Large intestine (tissue), 3 donors: Measurements from ENCODE around the gene ARHGAP26. TPM values are rescaled to one million over a fixed set of nuclear protein-coding genes. Genes with fewer than 3 reads are reported as not detected.

Experiments used
- DNase-seq, 2 donors: peaks; one replicate each; pipeline versions ENCODE4 v3.0.0 to v3.0.0-alpha.2; 2013
- H3K27ac ChIP-seq: one replicate; pipeline ENCODE4 v1.5.1; 2013; ENCODE audit warnings: low read length
- H3K27me3 ChIP-seq: 2 replicates; pipeline ENCODE4 v1.6.1; 2013; ENCODE audit warnings: low read length; ENCODE audit not compliant: control insufficient read depth, insufficient read depth
- H3K36me3 ChIP-seq: 2 replicates; pipeline ENCODE4 v1.6.1; 2013; ENCODE audit warnings: low read length; ENCODE audit not compliant: control insufficient read depth, insufficient read depth
- H3K4me1 ChIP-seq: one replicate; pipeline ENCODE4 v1.6.1; 2013; ENCODE audit warnings: low read length; ENCODE audit not compliant: control insufficient read depth, insufficient read depth
- H3K4me3 ChIP-seq: one replicate; pipeline ENCODE4 v1.5.1; 2013; ENCODE audit warnings: low read length
- H3K9me3 ChIP-seq: one replicate; pipeline ENCODE4 v1.6.1; 2013; ENCODE audit warnings: mild to moderate bottlenecking, low read depth, low read length, moderate library complexity; ENCODE audit not compliant: control insufficient read depth
- WGBS: methylation state at CpG from one replicate; pipeline ENCODE4 v1.1.5; 2013; ENCODE audit warnings: low lambda C conversion rate; ENCODE audit not compliant: insufficient coverage; 5-methylcytosine and 5-hydroxymethylcytosine counted together
- polyA plus RNA-seq: library from polyadenylated mRNA; unstranded; fragments of 120-200 nt; gene quantifications from one replicate; pipeline ENCODE4 v1.2.1, GENCODE V29; 2013

The ARHGAP26 gene
- polyA plus RNA-seq, 1 donor: 31.8 TPM

- Histone ChIP-seq H3K9me3 (no peaks in the 10 kb centered on the region), H3K27ac (no peak overlapping the region), H3K27me3 (no peaks in the 10 kb centered on the region), H3K4me3 (no peak overlapping the region), H3K4me1 (peaks cover 11% of the 10 kb centered on the region), H3K36me3 (peaks cover 41% of the 10 kb centered on the region)
- DNase-seq: peak in 1 of 2 donors; percentile 37
- WGBS: no CpG with 5 or more reads among the region's 3 CpGs
Measured at GRCh38 chr5:142901476-142902185, 131.5 kb downstream of the ARHGAP26 start.

GRCh38 chr5:142902186-142902965 is 132.2 kb downstream of the ARHGAP26 start:
- Histone ChIP-seq H3K36me3 (peaks cover 44% of the 10 kb centered on the region), H3K27me3 (no peaks in the 10 kb centered on the region), H3K27ac (no peak overlapping the region), H3K9me3 (no peaks in the 10 kb centered on the region), H3K4me1 (peaks cover 11% of the 10 kb centered on the region), H3K4me3 (no peak overlapping the region)
- WGBS: no CpG with 5 or more reads among the region's 10 CpGs
- DNase-seq: no peak

GRCh38 chr5:142904416-142904815 is 134.2 kb downstream of the ARHGAP26 start:
- Histone ChIP-seq H3K27ac (no peak overlapping the region), H3K4me1 (peaks cover 11% of the 10 kb centered on the region), H3K4me3 (no peak overlapping the region), H3K9me3 (no peaks in the 10 kb centered on the region), H3K36me3 (peaks cover 56% of the 10 kb centered on the region), H3K27me3 (no peaks in the 10 kb centered on the region)
- DNase-seq: no peak
- WGBS: no CpG with 5 or more reads among the region's 4 CpGs

- peaks cover 56% of the 10 kb centered on the region for H3K36me3 ChIP-seq
- H3K4me3 ChIP-seq: no peak overlapping the region
- H3K9me3 ChIP-seq: no peaks in the 10 kb centered on the region
- WGBS: 100% methylated on average over 2 of the region's 2 CpGs
- H3K4me1 ChIP-seq: peaks cover 11% of the 10 kb centered on the region
- H3K27ac ChIP-seq: no peak overlapping the region
- no peaks in the 10 kb centered on the region for H3K27me3 ChIP-seq
- DNase-seq: no peak
Measured at GRCh38 chr5:142905348-142905747, 135.2 kb downstream of the ARHGAP26 start.

- Histone ChIP-seq H3K9me3 (no peaks in the 10 kb centered on the region), H3K27me3 (no peaks in the 10 kb centered on the region), H3K4me1 (peaks cover 9% of the 10 kb centered on the region), H3K36me3 (peaks cover 60% of the 10 kb centered on the region), H3K4me3 (no peak overlapping the region), H3K27ac (no peak overlapping the region)
- WGBS: no CpG with 5 or more reads among the region's 7 CpGs
- peak in 1 of 2 donors; percentile 29 for DNase-seq
Measured at GRCh38 chr5:142906863-142907671, 136.9 kb downstream of the ARHGAP26 start.

GRCh38 chr5:142908659-142909058 is 138.5 kb downstream of the ARHGAP26 start:
- Histone ChIP-seq H3K36me3 (peaks cover 51% of the 10 kb centered on the region), H3K27me3 (no peaks in the 10 kb centered on the region), H3K9me3 (no peaks in the 10 kb centered on the region), H3K4me3 (no peak overlapping the region), H3K4me1 (peaks cover 6% of the 10 kb centered on the region), H3K27ac (no peak overlapping the region)
- no peak for DNase-seq
- no CpG with 5 or more reads among the region's 3 CpGs for WGBS

GRCh38 chr5:142910128-142910527 is 140.0 kb downstream of the ARHGAP26 start:
- 100% methylated on average over 2 of the region's 6 CpGs for WGBS
- Histone ChIP-seq H3K27ac (no peak overlapping the region), H3K36me3 (peaks cover 50% of the 10 kb centered on the region)

GRCh38 chr5:142911170-142911569 is 141.0 kb downstream of the ARHGAP26 start:
- DNase-seq: peak in 1 of 2 donors; percentile 39
- H3K4me3 ChIP-seq: no peak overlapping the region
- WGBS: 60% methylated on average over 1 of the region's 3 CpGs
- peaks cover 48% of the 10 kb centered on the region for H3K36me3 ChIP-seq
- peaks cover 6% of the 10 kb centered on the region for H3K4me1 ChIP-seq
- no peaks in the 10 kb centered on the region for H3K9me3 ChIP-seq
- no peak overlapping the region for H3K27ac ChIP-seq
- no peaks in the 10 kb centered on the region for H3K27me3 ChIP-seq

More at GRCh38 chr5:142910128-142910527, 140.0 kb downstream of the ARHGAP26 start:
- Histone ChIP-seq H3K9me3 (no peaks in the 10 kb centered on the region), H3K4me1 (peaks cover 6% of the 10 kb centered on the region), H3K27me3 (no peaks in the 10 kb centered on the region), H3K4me3 (no peak overlapping the region)
- DNase-seq: no peak

- no peak overlapping the region for H3K4me3 ChIP-seq
- DNase-seq: no peak
- H3K36me3 ChIP-seq: peaks cover 43% of the 10 kb centered on the region
- H3K27ac ChIP-seq: no peak overlapping the region
- H3K27me3 ChIP-seq: no peaks in the 10 kb centered on the region
- peaks cover 6% of the 10 kb centered on the region for H3K4me1 ChIP-seq
- no peaks in the 10 kb centered on the region for H3K9me3 ChIP-seq
Measured at GRCh38 chr5:142911775-142912174, 141.6 kb downstream of the ARHGAP26 start.

GRCh38 chr5:142913728-142914338 is 143.7 kb downstream of the ARHGAP26 start:
- peaks cover 30% of the 10 kb centered on the region for H3K36me3 ChIP-seq
- WGBS: 100% methylated on average over 1 of the region's 9 CpGs
- H3K9me3 ChIP-seq: no peaks in the 10 kb centered on the region
- no peak for DNase-seq
- no peaks in the 10 kb centered on the region for H3K27me3 ChIP-seq
- peaks cover 6% of the 10 kb centered on the region for H3K4me1 ChIP-seq
- no peak overlapping the region for H3K4me3 ChIP-seq
- no peak overlapping the region for H3K27ac ChIP-seq
